GM10847 (cell line): ENCODE data around the gene ANKRD33B.

ENCODE experiments used
- POLR2A ChIP-seq: IDR thresholded peaks from 2 replicates; pipeline ENCODE4 v1.6.1; 2011; ENCODE audit not compliant: insufficient read length; ENCODE audit errors: extremely low read depth

The ANKRD33B gene

DNA sequence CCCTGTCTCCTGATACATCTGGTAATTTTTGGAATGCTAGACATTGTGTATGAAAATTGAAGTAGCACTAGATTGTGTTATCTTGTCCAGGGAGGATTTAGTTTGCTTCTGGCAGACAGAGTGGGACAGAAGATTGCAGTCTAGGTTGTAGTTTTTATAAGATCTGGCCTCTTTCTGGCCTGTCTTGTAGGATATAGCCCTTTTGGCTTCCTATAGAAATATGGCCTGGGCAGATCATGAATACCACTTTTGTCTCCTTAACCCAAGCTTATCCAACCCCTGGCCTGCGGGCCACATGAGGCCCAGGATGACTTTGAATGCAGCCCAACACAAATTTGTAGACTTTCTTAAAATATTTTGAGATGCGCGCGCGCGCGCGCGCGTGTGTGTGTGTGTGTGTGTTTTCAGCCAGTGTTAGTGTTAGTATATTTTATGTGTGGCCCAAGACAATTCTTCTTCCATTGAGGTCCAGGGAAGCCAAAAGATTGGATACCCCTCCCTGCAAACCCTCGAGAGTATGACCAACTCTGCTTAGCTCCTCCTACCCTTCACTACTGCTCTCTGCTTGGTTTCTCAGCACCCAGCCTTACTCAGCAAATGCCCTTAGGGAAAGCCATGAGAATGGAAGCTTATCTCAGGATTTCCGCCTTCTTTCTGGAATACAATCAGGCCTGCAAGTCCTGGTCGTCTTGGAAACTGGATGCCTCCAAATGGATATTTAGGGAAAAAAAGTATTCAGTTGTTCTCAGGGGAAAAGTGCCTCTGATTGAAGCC is 26.5 kb downstream of the ANKRD33B start:
- no peak for TF ChIP-seq POLR2A

- TF ChIP-seq POLR2A: no peak
Measured at GRCh38 chr5:10591159-10591558, 27.3 kb downstream of the ANKRD33B start.

DNA sequence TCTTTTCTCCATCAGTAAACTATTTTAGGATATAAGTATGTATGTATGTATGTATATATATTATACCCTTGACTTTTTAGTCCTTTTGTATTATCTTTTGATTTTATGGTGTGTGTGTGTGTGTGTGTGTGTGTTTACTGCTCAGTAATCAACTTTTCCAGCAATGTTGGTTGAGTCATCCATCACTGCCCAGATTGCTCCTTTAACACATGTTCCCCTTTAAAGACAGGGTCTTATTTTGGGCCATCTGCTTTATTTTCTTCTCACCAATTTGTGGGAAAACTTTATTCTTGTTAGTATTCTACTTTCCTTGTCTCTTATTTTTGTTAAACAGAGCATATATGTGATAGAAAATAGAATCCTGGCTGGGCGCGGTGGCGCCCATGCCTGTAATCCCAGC is 28.1 kb downstream of the ANKRD33B start:
- no peak for TF ChIP-seq POLR2A

DNA sequence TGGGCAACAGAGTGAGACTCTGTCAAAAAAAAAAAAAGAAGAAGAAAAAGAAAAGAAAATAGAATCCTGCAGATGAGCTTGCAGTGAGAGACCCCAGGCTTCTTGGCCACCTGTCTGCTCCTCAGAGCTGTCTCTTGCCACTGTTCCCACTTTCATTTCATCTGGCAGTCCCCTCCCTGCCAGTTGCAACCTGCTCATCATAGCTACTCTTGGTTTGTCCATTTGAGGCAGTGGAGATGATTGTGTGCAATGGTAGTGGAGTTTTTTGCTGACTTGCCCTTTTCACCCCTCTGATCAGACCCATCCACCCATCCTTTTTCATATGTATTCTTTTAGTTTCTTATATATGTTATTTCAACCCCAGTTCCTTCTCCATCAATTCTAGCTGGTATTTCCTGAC is 28.7 kb downstream of the ANKRD33B start:
- no peak for TF ChIP-seq POLR2A

DNA sequence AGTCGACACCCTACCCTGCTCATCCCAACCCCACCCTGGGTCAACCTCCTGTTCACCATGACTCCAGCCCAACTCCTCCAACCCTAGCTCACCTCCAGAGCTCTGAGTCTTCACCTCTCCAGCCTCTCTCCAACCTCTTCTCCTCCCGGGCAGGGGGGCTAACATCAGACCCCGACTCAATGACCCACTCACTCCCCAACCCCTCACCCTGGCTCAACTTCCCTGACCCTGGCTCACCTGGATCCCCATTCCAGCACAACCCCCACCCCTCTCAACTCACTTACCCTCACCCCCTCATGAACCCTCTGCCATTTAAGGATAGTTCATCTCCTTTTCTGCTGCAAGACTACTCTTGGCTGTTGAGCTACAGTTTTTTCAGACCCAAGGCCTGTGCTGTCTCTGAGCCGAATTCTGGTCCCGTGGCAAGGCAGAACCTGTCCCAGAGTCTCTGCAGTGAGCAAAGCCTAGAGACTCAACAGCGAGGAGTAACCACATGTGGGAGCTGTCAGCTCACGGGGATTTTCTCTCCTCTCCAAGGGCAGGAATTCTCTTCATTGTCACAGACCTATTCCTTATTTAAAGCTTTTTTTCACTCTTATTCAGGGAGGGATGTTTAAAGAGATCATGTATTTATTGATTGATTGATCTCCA is 29.8 kb downstream of the ANKRD33B start:
- TF ChIP-seq POLR2A: no peak

GRCh38 chr5:10594591-10595210 is 30.8 kb downstream of the ANKRD33B start:
- no peak for TF ChIP-seq POLR2A

DNA sequence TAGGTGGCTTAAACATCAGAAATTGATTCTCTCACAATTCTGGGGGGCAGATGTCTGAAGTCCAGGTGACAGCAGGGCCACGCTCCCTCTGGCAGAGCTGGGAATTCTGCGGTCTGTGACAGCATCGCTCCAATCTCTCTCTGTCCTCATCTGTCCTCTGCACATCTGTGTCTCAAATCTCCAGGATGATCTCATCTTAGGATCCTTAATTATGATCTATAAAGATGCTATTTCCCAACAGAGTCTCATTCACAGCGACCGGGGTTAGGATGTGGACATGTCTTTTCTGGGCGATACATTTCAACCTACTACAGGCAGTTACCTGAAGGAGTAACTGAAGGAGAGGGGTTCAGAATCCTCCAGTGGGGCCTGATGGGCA is 31.4 kb downstream of the ANKRD33B start:
- no peak for TF ChIP-seq POLR2A

GRCh38 chr5:10595672-10596309 is 31.9 kb downstream of the ANKRD33B start:
- TF ChIP-seq POLR2A: no peak

DNA sequence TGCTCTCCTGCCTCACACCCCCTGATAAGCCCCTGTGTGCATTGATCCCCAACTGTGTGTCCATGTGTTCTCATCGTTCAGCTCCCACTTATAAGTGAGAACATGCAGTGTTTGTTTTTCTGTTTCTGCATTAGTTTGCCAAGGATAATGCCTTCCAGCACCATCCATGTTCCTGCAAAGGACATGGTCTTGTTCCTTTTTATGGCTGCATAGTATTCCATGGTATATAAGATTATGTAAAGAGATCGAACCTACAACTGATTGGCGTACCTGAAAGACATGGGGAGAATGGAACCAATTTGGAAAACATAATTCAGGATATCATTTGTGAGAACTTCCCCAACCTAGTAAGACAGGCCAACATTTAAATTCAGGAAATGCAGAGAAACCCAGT is 32.4 kb downstream of the ANKRD33B start:
- TF ChIP-seq POLR2A: no peak

DNA sequence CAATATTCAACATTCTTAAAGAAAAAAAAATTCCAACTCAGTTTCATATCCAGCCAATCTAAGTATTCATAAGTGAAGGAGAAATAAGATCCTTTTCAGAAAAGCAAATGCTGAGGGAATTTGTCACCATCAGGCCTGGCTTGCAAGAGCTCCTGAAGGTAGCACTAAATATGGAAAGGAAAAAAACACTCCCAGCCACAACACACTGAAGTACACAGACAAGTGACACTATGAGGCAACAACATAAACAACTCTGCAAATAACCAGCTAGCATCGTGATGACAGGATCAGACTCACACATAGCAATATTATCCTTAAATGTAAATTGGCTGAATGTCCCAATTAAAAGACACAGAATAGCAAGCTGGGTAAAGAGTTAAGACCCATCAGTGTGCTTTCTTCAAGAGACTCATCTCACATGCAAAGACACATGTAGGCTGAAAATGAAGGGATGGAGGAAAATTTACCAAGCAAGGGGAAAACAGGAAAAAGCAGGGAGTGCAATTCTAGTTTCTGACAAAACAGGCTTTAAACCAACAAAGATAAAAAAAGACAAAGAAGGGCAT is 33.1 kb downstream of the ANKRD33B start:
- no peak for TF ChIP-seq POLR2A

GRCh38 chr5:10599113-10599512 is 35.2 kb downstream of the ANKRD33B start:
- no peak for TF ChIP-seq POLR2A

- TF ChIP-seq POLR2A: no peak
Measured at GRCh38 chr5:10599862-10600284, 36.0 kb downstream of the ANKRD33B start.

GRCh38 chr5:10600626-10601245 is 36.9 kb downstream of the ANKRD33B start:
- no peak for TF ChIP-seq POLR2A

GRCh38 chr5:10601246-10602030 is 37.6 kb downstream of the ANKRD33B start:
- TF ChIP-seq POLR2A: no peak
